Right ventricle myocardium inferior (tissue), 1 donor: ENCODE data around the gene STBD1. TPM values are rescaled to one million over a fixed set of nuclear protein-coding genes. Genes with fewer than 3 reads are reported as not detected.
A peak's percentile ranks its signal among the peaks of the same experiment; 100 is the strongest.

Source experiments
- ATAC-seq: fragments of 200-7000 bp; cut with Tn5 transposase; one replicate; pipeline ENCODE4 v1.9.1; 2020; ENCODE audit warnings: mild to moderate bottlenecking, moderate library complexity
- DNase-seq: peaks from one replicate; pipeline ENCODE4 v3.0.0; 2021; ENCODE audit errors: missing footprints
- intact Hi-C: fragments of 100-400 bp; cut with DNase I; formaldehyde crosslinking; loops from one replicate; pipeline ENCODE4 v1.11.0; 2022
- long read RNA-seq: library from polyadenylated mRNA; unstranded; transcript quantifications from one replicate; pipeline ENCODE4 v2.0.0, GENCODE V29; 2021
- total RNA-seq: library from RNA; stranded (reverse); fragmentation: NEBNext Ultra II Directional; extraction: Animal tissue kit (Norgen Biotek cat#: 25700); gene quantifications from one replicate; pipeline ENCODE4 v1.2.1, GENCODE V29; 2021
- donor health status: DM: no; HTN: yes; CAD: no; lungs with severe emphysema.

Gene STBD1
- total RNA-seq = 29.4 TPM
- long read RNA-seq, transcript STBD1-201 (2 exons, 3,420 nt) = major isoform, 116 of 116 reads
- long read RNA-seq, partial matches to known transcripts = 0 of 116 reads
- long read RNA-seq, other reads (novel, unspliced or antisense) = 0 of 116 reads

DNA sequence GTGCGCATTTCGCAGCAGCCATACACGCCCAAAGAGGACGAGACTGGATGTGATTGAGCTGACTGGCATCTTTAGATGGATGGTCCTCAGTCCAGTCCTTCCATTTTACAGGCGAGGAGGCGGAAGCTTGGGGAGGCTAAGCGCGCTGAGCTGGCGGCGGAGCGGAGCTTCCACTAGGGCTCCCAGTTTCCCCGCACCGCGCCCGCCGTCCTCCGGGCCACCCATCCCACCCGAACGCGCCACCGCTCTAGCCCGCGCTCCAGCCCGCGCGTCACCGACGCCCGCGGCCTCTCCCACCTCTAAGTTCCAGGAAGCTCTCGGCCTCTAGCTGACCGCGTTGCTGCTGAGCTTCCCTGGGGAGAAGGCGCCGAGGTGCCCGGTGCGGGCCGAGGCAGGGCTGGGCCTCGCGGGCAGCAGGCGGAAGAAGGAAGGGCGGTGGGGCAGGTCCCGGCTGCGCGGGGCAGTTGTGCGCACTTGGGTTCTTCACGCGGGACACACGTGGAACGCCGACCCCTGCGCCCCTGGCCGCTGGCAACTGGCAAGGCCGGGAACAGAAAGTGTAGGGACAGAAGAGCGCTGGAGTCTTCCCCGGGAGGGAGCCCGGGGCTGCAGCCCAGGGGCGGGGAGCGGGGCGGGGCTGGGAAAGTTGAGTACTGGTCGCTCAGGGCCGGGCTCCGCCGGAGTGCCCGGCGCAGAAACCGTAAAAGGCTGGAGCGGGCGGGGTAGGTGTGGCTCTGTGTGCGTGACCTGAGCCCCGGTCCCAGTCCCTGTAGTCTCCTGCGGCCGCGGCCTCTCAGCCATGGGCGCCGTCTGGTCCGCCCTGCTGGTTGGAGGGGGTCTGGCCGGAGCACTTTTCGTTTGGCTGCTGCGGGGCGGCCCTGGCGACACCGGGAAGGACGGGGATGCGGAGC, at the start of gene STBD1:
TSS of gene STBD1 (plus strand) at position 763 of the 911 bp plus-strand sequence. CDS start at position 800, 37 bp downstream.
- intact Hi-C loops = loop anchor here (2.0 to 10.0 kb wide), 5 partner anchors 35 to 125 kb away; partner anchors contain the start of genes CCDC158, FAM47E and SCARB2
- DNase-seq = peak; percentile 90
- ATAC-seq = peak; percentile 90

DNA sequence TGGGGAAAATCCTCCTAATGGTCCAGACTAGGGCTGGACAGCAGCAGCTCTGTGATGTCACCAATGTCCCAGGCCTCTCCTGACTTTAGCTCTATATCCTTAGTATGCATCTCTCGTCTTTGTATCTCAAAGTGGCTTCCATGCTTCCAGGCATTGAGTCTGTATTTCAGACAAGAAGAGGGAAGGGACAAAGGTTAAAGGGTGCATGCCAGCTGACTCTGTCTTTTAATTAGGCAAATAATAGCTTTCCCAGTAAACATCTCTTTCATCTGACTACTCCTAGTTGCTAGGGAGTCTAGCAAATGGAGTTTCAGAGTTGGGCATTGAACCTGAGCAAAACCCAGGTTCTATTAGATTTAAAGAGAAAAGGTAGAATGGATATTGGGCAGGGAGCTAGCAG, 49.6 kb upstream of the STBD1 start:
- ATAC-seq = no peak
- intact Hi-C loops = loop anchor here (10.0 kb wide), 1 partner anchor 72 kb away; no protein-coding TSS in a partner anchor
- DNase-seq = no peak

DNA sequence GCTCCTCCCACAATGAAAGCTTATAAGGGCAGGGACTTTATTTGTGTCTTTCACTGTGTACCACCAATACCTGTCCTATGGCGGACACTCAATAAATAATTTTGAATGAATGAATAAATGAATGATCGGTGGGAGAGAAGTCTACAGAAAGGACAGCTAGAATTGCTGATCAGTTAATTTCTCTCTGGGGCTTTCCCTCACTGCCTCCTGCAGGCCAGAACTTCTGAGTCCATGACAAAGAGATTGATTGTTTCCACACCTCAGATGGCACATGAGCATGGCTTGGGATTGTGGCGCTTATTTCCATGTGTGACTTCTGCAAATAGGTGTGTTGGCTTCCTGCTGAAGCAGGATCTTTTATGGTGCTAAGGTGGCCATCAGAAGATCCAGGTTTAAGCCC, 48.7 kb upstream of the STBD1 start:
- DNase-seq (no peak), ATAC-seq (no peak)
- intact Hi-C loops = loop anchor here (10.0 kb wide), 1 partner anchor 73 kb away; no protein-coding TSS in a partner anchor

DNA sequence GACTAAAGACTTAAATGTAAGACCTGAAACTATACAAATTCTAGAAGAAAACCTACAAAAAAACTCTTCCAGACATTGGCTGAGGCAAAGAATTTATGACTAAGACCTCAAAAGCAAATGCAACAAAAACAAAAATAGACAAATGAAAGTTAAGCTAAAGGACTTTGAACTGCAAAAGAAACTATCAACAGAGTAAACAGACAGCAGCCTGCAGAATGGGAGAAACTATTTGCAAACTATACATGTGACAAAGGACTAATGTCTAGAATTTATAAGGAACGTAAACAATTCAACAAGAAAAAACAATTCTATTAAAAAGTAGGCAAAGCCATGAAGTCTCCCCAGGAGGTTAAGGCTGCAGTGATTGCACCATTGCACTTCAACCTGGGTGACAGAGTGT, 46.0 kb upstream of the STBD1 start:
- intact Hi-C loops = no loop called here
- no peak for ATAC-seq
- no peak for DNase-seq

DNA sequence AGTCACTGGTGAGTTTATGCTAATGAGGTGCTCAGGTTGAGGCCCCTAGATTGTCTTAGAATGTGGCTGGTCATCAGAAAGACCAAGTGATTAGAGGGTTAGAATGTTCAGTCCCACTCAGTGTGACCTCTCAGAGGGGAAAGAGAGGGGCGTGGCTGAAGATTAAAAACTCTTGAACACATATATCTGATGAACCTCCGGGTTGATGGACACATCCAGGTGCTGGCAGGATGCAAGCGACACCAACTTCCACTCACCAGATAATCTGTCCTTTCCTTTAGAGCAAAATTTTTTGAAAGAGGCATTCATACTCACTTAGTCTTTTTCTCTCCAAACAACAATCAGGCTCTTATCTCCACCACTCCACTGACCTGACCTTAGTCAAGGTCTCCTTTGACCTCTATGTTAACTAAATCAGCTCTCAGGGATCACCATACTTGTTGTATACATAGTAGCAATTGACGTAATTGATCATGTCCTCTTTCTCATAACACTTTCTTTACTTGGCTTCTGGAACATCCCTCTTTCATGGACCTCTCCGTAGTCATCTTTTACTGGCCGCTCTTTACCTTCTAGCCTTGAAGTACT, 40.8 kb upstream of the STBD1 start:
- ATAC-seq (no peak), DNase-seq (no peak)
- intact Hi-C loops = no loop called here

DNA sequence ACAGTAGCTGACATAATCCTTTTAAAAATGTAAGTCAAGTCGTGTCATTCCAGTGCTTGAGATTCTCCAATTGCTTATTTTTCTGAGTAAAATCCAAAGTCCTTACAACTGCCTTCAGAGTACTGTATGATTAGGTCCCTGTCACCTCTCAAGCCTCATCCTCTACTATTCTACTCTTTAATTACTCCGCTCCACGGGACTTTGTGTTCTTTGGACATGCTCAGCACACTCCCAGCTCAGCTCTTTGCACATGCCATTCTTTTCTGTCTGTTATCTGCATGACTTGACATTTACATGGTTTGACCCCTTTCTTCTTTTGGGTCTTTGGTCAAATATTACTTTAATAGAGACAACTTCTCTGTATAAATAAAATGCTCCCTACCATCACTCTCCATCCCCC, 39.9 kb upstream of the STBD1 start:
- intact Hi-C loops = no loop called here
- ATAC-seq (no peak), DNase-seq (no peak)

DNA sequence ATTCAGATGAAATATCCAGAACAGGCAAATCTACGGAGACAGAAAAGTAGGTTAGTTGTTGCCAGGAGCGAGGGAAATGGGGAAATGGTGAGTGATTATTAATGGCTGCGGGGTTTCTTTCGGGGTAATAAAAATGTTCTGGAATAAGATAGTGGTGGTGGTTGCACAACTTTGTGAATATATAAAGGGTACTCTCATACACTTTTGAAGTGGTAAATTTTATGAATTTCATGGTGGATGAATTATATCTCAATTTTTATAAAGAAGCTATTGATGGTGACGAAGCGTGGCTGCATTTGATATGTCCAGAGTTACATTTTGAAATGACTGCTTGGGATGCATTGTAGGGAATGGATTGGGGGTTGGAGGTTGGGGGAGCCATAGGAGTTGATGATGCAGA, 38.7 kb upstream of the STBD1 start:
- ATAC-seq (no peak), DNase-seq (no peak)
- intact Hi-C loops = no loop called here

DNA sequence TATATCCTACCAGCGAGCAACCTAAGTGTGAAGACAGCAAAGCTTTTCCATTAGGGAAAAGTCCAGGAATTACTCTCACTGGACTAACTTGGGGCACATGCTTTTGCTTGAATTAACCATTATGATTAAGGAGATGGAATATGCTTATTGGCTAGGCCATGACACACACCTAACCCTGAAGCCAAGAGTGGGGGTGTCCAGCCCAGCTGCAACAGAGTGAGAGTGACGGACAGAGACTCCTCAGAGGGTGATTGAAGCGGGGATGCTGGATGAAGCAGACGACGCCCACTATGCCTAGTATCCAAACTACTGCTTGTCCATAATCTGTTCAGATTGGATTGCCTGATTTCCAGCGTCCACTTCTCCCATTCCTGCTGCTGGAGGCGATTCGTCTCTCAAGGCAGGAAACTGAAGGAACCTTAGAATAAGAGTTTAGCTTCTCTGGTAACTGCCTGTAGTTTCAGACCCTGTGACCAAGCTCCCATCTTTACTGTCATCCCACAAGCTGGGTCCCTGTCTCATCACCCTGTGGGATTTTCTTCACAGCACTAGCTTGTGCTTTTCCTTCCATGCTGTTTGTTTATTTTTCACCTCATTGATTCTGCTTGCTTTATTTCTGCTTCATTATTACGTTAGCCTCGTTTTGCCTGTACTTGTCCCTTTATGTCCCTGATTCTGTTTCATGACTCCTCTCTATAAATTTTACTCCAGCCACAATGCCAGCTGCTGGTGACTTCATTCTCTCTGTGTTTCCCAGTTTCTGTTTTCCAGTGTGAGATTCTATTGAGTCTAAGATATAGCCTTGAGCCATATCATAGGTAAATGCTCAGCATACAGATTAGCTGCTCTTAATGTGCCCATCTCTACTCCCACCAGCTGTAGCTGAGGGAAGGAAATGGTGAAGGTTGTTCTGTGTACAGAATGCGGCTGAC, 36.0 kb upstream of the STBD1 start:
- intact Hi-C loops = no loop called here
- ATAC-seq = no peak
- no peak for DNase-seq

DNA sequence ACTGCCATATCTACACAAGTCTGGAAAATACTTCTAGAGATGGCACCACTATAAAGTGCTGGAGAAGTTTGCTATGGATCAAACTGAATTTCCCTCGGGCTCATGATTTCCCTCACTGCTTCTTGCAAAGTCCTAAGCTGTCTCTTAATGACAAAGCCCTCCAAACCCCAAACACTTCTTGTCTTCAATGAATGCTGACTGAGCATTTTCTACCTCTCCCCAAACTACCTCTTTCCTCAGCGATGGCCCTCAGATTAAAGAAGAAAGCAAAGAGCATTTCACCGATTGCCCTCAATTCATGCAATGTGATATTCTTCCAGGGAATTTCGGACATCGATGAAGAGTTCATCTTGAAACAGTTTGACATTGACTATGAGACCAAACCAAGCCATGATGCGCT, 35.3 kb upstream of the STBD1 start:
- ATAC-seq (no peak), DNase-seq (no peak)
- intact Hi-C loops = no loop called here

DNA sequence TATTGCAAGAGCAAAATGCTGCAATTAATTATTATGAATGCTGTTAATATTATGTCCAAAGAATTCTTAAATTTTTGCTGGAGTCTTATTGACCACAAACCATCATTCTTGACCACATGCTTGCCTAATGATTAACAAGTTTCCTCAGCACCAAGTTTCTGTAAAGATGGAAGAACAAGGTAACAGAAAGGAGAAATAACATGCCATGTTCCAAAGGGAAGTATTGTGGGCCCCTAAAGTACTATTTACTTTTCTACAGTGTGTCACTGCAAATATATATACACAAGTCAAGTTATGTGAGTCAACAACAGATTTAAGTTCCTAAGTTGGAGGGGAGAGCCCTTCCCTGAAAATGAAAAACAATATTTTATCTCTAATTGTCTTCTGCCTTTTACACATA, 34.5 kb upstream of the STBD1 start:
- ATAC-seq (no peak), DNase-seq (no peak)
- intact Hi-C loops = no loop called here

DNA sequence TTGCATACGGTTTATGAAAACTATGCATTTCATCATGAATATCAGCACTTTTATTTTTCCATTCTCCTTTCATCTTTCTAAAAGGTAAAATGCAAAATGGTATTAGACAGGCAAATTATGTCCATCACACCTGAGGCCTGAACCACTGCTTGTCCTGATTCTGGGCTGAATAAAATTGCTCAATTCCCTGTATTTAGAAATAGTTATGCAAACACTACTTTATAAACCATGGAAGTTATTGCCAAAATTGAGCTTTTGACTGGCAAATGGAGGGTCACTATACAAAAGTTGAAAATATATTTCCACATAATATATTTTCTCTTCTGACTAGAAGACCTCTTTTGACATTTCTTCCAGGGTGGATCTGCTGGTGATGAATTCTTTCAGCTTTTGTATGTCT, 34.0 kb upstream of the STBD1 start:
- ATAC-seq = no peak
- intact Hi-C loops = no loop called here
- DNase-seq = no peak

DNA sequence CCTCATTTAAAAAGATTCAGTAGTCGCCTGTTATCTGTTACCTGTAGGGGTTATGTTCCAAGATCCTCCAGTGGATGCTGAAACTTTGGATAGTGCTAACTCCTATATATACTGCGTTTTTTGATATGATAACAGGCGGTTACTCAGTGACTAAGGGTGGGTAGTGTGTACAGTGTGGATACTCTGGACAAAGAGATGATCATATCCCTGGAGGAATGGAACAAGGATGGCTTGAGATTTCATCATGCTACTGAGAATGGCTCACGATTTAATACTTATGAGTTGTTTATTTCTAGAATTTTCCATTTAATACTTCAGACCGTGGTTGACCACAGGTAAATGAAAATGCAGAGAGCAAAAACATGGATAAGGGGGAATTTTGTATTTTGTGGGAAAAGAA, 33.5 kb upstream of the STBD1 start:
- intact Hi-C loops = no loop called here
- DNase-seq (no peak), ATAC-seq (no peak)

DNA sequence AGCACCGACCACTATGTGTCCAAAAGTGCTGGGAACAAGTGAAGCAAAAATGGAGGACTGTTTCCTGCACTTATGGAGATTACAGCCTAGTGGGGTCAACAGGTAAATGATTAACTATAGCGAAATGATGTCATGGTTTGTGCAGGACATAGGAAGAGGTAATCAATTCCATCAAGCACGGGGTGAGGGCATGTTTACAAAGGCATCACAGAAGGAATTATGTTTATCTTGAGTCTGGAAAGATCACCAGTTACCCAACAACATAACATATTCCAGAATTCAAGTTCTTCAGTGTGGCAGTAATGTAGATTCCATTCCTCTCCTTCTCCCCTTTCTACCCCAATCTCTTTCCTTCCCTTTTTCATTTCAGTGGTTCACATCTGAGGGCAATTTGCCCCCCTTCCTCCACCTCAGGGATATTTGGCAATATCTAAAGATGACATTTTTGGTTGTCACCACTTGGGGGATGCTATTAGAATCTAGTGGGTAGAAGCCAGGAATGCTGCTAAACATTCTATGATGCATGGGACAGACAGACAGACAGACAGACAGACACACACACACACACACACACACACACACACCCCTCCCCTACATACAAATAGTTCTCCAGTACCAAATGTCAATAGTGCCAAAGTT, 30.9 kb upstream of the STBD1 start:
- DNase-seq = no peak
- ATAC-seq = no peak
- intact Hi-C loops = no loop called here

DNA sequence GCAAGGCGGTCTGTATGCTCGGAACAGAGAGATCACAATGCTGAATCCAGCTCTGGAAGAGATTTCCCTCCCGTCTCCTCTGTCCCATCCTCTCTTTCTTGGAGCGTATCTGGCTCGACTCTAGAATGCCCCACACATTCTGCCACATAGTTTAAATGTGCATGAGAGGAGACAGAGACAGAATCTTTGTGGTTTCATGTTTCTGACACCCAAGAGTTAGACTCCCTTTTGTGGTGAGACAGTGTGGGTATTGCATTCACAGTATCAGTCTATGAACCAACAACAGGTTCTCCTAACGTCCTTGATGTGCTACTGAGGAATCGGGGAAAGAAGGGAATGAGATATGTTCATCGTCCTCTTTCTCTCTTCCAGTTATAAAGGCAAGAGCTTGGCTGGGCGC, 29.7 kb upstream of the STBD1 start:
- ATAC-seq = no peak
- intact Hi-C loops = no loop called here
- DNase-seq = no peak

DNA sequence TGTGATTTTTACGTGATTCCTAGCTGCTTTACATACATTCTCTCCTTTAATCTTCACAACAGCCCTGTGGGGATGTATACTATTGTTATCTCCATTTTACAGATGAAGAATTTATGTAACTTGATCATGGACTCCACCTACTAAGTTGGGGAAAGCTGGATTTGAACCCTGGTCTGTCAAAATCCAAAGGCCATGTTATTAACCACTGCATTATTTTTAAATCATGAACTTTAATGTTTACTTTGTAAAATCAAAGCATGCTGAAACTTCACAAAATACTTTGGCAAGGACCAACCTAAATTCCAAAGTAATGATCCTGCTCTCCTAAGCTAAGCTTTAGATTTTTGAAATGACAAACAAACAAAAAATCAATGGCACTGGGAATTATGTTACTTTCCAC, 28.9 kb upstream of the STBD1 start:
- intact Hi-C loops = no loop called here
- ATAC-seq (no peak), DNase-seq (no peak)

DNA sequence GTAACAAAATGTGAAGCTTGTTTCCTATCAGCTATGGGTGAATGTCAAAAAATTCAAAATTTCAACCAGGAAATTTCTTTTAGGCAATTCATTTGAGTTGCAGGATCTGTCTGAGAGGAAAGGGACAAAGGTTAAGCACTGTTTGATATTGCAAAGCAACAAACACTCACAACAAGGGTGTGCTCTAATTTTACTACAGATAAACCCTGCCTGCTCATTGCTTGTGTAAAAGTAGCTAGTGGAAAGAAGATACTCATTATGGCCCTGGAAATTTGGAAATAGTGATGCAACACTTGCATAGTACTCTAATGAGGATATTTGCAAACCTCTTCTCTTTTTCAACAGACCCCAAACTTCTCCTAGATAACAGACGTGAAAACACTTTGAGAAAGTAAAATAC, 27.9 kb upstream of the STBD1 start:
- no peak for ATAC-seq
- no peak for DNase-seq
- intact Hi-C loops = no loop called here

DNA sequence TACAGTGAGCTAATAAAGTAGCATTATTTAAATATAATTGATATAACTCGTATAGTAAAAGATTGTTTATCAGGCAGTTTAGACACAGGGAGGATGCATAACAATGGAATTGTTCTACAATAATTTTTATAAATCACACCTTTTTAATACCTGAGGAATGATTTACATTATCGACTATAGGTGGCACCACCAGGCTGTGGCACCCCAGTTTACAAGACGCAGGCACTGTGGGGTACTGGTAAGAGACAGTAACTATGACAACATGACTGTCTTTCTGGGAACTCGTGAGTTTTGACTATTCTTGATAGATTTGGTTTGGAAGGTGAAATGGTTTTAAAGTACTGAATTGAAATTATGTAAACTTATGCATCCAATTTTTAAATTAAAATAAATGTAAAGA, 27.1 kb upstream of the STBD1 start:
- intact Hi-C loops = no loop called here
- DNase-seq = no peak
- ATAC-seq = no peak
